HCEC 1CT (cell line): ENCODE results near the gene C19orf47.

Experiments
- DNase-seq: peaks from one replicate; pipeline ENCODE4 v3.0.0-alpha.2; 2017

C19orf47 gene

GRCh38 chr19:40348125-40348913, at the start of gene C19orf47, which contains the start of gene PLD3:
TSS of gene C19orf47 (minus strand) at chr19:40348397. CDS start at chr19:40341857, 6,540 bp downstream.
TSS of gene PLD3 (plus strand) at chr19:40348695. CDS start at chr19:40366484, 17,789 bp downstream.
- peak; percentile 99 for DNase-seq

GRCh38 chr19:40397568-40397906, 49.3 kb upstream of the C19orf47 start:
- no peak for DNase-seq

GRCh38 chr19:40396886-40397567, 48.8 kb upstream of the C19orf47 start:
- DNase-seq, result no peak

GRCh38 chr19:40395956-40396355, 47.8 kb upstream of the C19orf47 start:
- DNase-seq, result no peak

- no peak for DNase-seq
Observed at GRCh38 chr19:40394816-40395210, 46.6 kb upstream of the C19orf47 start.

GRCh38 chr19:40393894-40394815, 46.0 kb upstream of the C19orf47 start:
- no peak for DNase-seq

- no peak for DNase-seq
Observed at GRCh38 chr19:40392894-40393517, 44.8 kb upstream of the C19orf47 start.

GRCh38 chr19:40392123-40392522, 43.9 kb upstream of the C19orf47 start:
- no peak for DNase-seq

- DNase-seq, result no peak
Observed at GRCh38 chr19:40390084-40390742, 42.0 kb upstream of the C19orf47 start, which contains the start of gene HIPK4. TSS of gene HIPK4 (minus strand) at chr19:40390181. CDS start at chr19:40389902, 279 bp downstream.

- no peak for DNase-seq
Observed at GRCh38 chr19:40389404-40390083, 41.3 kb upstream of the C19orf47 start.

GRCh38 chr19:40388481-40388880, 40.3 kb upstream of the C19orf47 start:
- no peak for DNase-seq

- no peak for DNase-seq
Observed at GRCh38 chr19:40387155-40387554, 39.0 kb upstream of the C19orf47 start.

GRCh38 chr19:40383668-40384248, 35.6 kb upstream of the C19orf47 start:
- DNase-seq, result no peak

- no peak for DNase-seq
Observed at GRCh38 chr19:40381321-40381720, 33.1 kb upstream of the C19orf47 start.

- DNase-seq, result no peak
Observed at GRCh38 chr19:40380199-40381037, 32.2 kb upstream of the C19orf47 start.

GRCh38 chr19:40379446-40380198, 31.4 kb upstream of the C19orf47 start:
- no peak for DNase-seq

GRCh38 chr19:40378509-40378908, 30.3 kb upstream of the C19orf47 start:
- no peak for DNase-seq

GRCh38 chr19:40377876-40378385, 29.7 kb upstream of the C19orf47 start:
- no peak for DNase-seq

- DNase-seq, result no peak
Observed at GRCh38 chr19:40376286-40376862, 28.2 kb upstream of the C19orf47 start.
